CD4-positive, alpha-beta T cell treated with Interleukin-4 for 1 hour (primary cell): Measurements from ENCODE around the gene UNC13B.

ENCODE experiments used
- DNase-seq, 2 donors: peaks; one replicate each; pipeline ENCODE4 v3.0.0-alpha.2; 2020 to 2022

UNC13B gene

GRCh38 chr9:35280399-35280798 lies 118.6 kb downstream of the UNC13B start:
- no peak for DNase-seq

GRCh38 chr9:35285731-35286130 lies 123.9 kb downstream of the UNC13B start:
- DNase-seq: no peak

GRCh38 chr9:35286381-35286780 lies 124.6 kb downstream of the UNC13B start:
- DNase-seq: no peak

GRCh38 chr9:35287987-35288632 lies 126.3 kb downstream of the UNC13B start:
- DNase-seq: no peak

GRCh38 chr9:35288778-35289177 lies 127.0 kb downstream of the UNC13B start:
- no peak for DNase-seq

GRCh38 chr9:35293376-35293964 lies 131.7 kb downstream of the UNC13B start:
- no peak for DNase-seq

- DNase-seq: no peak
These were observed 132.3 kb downstream of the UNC13B start for GRCh38 chr9:35294066-35294465.

GRCh38 chr9:35294556-35294955 lies 132.7 kb downstream of the UNC13B start:
- no peak for DNase-seq

GRCh38 chr9:35295369-35296036 lies 133.7 kb downstream of the UNC13B start:
- no peak for DNase-seq

- no peak for DNase-seq
These were observed 141.8 kb downstream of the UNC13B start for GRCh38 chr9:35303567-35303966.

- DNase-seq: no peak
These were observed 144.5 kb downstream of the UNC13B start for GRCh38 chr9:35306283-35306682.

- DNase-seq: no peak
These were observed 146.5 kb downstream of the UNC13B start for GRCh38 chr9:35308316-35308715.

- DNase-seq: no peak
These were observed 150.3 kb downstream of the UNC13B start for GRCh38 chr9:35311891-35312639.

GRCh38 chr9:35313460-35313859 lies 151.7 kb downstream of the UNC13B start:
- DNase-seq: no peak

- DNase-seq: no peak
These were observed 152.1 kb downstream of the UNC13B start for GRCh38 chr9:35313916-35314315.

- no peak for DNase-seq
These were observed 156.9 kb downstream of the UNC13B start for GRCh38 chr9:35318741-35319140.

GRCh38 chr9:35322075-35322885 lies 160.5 kb downstream of the UNC13B start:
- DNase-seq: no peak

- no peak for DNase-seq
These were observed 163.2 kb downstream of the UNC13B start for GRCh38 chr9:35324966-35325365.

- DNase-seq: no peak
These were observed 171.7 kb downstream of the UNC13B start for GRCh38 chr9:35333551-35333950.

GRCh38 chr9:35335164-35335563 lies 173.4 kb downstream of the UNC13B start:
- DNase-seq: no peak

GRCh38 chr9:35338086-35338485 lies 176.3 kb downstream of the UNC13B start:
- no peak for DNase-seq

GRCh38 chr9:35338561-35339274 lies 176.9 kb downstream of the UNC13B start:
- no peak for DNase-seq
